Hepatic stellate cell (primary cell): ENCODE measurements around the gene RCN1.
A peak's percentile ranks its signal among the peaks of the same experiment; 100 is the strongest.
"Not testable (repeated sequence)": the region's sequence is repeated elsewhere in the genome, so short reads cannot be mapped to it uniquely, and the experiment has no call there.

Experiments
- DNase-seq: peaks from one replicate; pipeline ENCODE4 v3.0.0; 2011; ENCODE audit warnings: low spot score

RCN1 gene

DNA sequence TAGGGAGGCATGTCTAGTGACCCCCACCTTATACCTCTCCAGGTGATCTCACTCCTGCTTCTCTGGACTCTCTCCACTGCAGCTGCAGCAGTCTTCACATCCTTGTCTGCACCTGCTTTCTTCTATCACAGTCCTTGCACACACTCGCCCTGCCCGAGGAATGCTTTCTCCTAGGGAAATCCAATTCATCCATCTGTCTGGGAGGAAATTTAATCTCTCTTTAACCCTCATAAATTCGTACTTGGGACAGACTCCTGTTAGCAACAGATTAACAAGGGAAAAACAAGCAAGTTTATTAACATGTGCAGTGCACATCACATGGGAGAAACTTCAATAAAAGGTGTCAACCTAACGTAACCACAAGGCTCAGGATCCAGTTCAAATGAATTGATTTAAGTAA, 11.3 kb upstream of the RCN1 start:
- no peak for DNase-seq

DNA sequence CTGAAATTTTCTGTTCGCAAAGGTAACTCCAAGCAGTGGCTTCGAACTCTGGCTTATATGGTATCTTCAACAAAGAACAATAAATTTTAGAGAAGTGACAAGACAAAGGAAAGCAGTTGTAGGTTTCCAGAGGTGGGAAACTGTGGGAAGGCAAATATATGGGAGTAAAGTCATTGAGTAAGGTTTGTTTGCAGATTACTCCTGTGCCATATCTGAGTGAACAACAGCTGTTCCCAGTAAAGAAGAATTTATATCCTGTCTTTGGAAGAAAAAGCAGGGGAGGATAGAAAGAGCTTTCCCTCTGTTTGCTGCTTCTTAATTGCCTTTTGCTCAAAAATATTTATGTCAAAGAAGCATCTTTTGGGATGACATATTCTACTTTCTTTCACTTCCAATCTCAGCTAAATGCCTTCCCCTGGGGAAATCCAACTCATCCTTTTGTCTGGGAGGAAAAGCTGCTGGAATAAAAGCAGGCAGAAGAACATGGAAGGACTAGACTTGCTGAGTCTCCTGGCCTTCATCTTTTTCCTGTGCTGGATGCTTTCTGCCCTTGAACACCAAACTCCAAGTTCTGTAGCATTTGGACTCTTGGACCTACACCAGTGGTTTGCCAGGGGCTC, 10.4 kb upstream of the RCN1 start:
- DNase-seq = no peak

DNA sequence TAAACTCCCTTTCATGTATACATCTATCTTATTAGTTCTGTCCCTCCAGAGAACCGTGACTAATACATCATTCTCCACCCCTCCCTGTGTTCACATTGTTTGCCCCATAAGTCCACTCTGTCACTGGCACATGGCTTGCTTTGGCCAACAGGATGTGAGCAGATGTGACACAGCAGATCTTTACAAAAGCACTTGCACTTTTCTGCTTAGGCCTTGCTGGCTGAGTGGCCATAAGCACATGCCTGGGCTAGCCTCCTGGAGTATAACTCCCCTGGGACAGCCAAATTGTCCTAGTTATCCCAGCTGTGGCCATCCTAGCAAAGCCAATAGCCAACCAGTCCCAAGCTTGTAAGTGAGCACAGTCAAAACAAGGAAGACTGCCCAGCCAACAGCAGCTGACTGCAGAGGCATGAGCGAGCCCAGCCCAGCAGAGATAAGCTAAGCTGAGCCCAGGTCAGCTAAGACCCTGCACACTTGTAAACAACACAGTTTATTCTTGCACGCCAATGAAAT, 9.7 kb upstream of the RCN1 start:
- peak; percentile 21 for DNase-seq

DNA sequence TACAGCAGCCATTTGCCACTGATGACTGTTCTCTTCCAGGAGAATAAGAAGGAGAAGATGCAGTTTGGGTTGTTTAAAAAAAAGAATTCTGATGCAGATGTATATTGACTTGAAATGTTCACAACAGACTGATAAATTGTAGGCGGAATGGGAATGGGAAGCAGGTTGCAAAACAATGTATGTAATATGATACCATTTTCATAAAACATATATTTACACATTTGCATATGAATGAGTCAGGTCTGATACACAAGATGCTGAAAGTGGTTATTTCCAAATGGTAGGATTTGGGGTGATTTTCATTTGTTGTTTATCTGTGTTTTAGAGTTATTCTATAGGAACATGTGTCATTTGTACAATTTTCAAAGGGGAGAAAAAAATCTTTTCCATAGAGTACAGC, 9.0 kb upstream of the RCN1 start:
- DNase-seq = no peak

DNA sequence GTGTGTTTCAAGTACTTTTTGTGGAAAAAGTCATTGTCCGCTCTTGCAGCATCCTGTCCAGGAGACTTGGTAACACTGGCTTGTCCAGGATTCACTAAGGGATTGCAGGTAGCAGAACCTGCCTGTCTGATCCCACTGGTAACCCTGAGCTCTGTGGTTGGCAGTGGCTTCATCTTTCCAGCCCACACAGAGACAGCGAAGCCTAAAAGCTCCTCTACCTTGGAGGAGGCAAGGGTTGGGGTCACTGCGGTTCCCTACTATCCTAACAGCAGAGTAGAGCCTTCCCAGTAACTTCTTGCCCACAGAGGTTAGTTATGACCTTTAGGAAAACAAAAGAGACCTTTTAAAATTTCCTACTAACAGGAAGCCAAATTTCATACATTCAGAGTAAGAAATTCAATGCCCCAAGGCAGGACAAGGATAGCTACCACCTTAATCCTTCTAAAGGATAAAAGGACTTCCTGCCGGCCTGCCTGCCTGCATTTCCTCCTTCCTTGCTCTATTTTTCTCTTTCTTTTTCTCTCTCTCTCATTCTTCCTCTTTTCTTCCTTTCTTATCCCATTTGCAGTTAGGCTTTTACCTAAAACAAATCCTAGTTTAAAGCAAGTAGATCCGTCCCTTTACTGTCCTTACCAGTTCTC, 8.4 kb upstream of the RCN1 start:
- no peak for DNase-seq

DNA sequence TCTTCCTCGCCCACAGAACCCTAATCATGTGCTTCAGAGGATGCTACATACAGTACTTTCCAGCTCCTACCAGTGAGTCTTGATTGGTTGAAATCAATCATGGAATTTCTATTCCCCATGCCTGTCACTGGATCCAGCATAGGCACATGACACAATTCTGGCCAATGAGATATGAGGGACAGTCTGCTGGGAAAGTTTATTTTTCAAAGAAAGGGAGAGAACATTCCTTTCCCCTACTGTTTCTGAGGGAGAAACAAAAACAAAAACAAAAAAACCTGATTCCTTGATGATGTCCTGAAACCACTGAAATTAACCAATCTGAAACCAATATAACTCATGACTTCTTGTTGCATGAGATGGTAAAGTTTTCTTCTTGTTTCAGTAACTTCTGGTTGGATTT, 3.3 kb upstream of the RCN1 start:
- peak; percentile 67 for DNase-seq

DNA sequence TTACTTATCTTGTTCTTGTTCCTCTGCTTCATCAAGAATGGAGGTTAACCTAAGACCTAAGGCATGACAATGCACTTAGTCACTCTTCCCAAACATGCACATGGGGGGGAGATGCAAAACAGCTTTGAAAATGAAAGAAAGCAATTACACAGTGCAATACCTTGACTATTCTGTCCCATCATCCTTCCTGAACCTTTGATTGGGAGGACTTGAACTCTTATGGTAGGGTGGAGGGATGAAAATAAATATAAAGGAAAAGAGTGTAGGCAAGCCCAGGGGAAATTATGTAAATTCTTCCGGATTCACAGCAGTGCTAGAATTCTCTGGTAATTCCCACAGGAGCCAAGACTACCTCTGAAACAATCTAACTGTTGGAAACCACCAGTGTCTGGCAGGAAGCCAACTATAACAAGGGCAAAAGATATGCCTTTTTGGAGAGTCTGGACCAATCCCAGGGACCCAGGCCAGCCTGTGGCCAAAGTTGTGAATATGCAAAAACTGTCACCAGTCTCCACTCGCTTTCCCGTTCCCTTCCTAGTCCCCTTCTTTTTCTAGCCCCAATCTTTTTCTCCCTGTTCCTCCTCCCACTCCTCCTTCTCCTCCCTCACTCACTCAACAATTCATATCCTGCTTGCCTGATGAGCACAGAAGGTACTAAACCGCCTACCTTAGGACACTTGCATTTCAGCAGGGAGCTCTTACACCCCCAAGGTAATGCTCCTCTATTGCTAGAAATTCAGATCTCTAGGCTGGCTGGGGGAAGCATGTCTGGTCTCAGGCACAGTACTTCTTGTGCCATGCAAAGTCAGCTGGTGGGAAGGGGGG, 2.5 kb upstream of the RCN1 start:
- DNase-seq = peak; percentile 79

DNA sequence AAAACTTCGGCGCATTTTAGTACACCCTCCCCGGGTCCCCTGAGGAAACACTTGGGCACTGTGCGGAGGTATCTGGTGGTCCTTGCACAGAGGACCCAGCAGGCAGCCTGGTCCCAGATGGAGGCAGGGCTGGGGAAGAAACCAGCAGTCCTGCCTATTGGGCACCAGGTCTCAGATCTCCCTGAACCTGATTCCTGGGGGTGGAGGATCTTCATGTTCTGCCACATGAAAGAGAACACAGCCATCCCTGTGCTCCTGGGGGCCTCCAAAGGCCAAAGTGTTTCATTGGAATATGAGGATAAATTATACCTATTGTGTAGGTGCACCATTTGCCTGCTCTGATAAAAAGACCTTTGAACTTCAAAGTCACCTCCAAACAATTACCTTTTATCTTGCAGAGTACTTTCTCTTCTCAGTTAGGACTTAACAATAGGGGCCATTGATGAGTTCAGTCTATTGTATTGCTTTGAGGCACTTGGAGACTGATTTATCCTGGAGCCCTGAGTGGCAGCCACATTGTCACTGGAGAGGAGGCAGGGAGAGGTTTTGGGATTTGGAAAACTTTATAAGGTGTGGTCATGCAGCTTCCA, 1.8 kb downstream of the RCN1 start:
- no peak for DNase-seq

DNA sequence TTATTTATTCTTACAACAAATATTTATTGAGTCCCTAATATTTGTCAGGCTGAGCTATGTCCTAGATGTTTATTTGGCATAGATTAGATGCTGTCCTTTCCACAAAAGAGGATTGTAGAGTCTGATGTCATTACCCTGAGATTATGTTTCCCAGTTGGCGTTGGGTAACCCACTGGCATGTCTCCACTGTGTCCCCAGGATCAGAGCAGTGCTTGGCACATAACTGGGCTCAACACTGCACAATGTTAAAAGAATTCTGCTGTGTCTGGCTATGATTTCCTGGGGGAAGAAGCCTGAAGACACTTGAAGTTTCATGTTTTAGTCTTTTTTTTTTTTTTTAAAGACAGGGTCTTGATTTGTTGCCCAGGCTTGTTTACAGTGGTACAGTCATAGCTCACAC, 4.0 kb downstream of the RCN1 start:
- no peak for DNase-seq

DNA sequence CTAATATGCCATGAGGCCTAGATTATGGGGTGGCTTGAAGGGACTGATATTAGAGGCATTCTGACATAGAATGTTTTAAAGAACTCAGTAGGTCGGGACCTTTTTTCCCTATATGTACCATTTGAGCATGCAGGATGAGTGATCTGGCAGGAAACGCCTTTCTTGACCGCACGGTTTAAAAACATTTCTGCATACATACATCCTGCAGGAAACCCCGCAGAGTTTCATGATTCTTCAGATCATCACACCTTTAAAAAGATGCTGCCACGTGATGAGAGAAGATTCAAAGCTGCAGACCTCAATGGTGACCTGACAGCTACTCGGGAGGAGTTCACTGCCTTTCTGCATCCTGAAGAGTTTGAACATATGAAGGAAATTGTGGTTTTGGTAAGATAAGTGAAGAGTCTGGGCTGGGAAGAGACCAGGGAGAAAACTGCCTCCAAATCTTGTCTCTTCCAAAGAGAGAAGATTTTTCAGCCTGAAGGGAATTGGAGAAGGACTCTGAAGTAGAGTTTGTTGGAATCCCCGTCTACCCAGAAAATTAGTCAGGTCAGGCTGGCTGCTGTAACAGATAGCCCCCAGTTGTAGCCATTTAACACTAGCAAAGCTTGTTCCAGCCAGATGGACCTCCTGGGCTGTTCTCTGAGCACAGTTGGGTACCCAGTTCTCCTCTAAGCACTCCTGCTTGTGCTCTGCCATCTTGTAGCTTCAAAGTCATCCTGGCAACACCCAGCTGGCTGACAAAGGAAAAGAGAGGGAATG, 7.4 kb downstream of the RCN1 start:
- DNase-seq = no peak

DNA sequence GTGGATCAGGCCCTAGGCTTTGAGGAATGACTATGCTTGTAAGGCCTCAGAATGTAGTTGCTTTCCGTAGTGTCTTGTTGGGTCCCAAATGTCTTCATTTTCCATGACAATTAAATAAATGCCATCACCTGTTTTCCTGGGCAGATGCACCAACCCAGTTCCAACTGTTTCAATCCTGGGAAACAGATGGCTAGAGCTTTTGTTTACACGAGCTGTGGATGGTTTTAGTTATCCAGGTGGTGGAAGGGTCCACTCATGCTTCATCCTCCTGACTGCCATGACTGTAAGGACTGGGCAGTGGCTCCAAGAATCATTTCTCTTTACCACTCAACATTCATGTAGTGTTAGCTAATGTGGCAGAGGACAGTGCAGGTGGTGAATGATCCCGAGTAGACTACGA, 8.6 kb downstream of the RCN1 start:
- DNase-seq = no peak

DNA sequence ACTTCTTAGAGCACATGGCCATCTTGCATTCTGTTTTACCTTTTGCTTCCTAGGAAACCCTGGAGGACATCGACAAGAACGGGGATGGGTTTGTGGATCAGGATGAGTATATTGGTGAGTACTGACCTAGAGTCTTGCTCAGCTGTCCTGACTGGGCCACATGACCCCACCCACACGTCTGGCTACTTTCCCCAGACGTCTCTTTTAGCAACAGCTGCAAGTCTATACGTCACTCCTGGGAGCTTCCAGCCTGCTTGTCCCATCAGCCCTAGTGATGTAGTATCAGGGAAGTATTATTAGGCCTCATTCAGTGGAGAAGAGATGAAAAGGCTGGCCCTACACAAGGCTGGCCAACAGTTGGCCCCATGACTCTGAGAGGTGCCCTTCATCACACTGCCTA, 9.6 kb downstream of the RCN1 start:
- no peak for DNase-seq

DNA sequence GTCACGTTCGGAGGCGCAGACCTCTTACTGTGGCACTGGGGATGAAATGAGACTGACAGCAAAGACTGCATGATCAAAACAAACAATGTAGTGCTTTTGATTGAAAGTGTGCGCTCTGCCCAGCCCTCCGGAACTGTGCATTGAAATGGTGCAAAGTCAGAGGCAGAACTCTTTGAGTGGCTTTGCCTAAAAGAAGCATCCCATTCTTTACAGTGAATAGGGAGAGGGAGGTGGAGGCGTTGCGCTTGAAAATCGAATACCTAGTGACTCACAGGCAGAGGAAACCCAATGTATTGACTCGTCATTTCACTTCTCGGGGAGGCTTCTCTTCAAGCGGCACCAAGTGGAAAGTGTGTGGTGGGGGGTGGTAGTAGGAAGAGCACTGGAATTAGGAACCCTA, 10.9 kb downstream of the RCN1 start:
- no peak for DNase-seq

DNA sequence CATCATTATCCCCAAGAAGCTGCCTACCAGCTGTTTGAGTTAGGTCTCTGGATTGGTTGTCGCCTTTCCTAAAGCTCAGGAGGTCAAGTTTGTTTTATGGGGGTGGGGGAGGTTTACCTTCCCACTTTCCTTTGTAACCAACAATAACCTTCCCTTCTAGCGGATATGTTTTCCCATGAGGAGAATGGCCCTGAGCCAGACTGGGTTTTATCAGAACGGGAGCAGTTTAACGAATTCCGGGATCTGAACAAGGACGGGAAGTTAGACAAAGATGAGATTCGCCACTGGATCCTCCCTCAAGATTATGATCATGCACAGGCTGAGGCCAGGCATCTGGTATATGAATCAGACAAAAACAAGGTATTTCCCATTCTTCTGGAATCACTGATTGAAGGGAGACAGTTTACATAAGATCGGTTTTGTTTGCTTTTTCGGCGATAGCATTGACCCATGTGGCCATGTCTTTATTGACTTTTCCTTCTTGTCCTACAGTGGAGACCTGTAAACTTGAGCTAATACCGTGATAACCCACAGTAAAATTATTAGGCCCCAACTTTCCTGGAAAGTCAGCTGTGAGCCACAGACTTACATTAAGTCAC, 12.3 kb downstream of the RCN1 start:
- DNase-seq = not testable (repeated sequence)

DNA sequence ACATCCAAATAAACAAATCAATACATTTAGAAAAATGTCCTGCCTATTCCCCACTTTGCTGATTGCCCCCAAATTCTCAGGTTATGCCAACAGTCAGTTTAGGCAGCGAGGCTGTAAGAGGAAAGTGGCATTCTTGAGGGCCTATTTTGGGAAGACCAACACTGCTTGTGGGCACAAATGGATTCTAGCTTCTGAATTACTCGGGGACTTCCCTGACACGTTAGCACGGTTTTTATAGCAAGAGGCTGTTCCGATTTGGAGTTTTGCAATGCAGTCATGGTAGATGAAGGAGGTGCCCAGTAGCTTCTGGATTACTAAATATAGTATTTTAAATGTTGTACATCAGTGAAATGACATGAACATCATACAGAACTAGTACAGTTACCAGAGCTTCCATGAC, 13.1 kb downstream of the RCN1 start:
- no peak for DNase-seq

DNA sequence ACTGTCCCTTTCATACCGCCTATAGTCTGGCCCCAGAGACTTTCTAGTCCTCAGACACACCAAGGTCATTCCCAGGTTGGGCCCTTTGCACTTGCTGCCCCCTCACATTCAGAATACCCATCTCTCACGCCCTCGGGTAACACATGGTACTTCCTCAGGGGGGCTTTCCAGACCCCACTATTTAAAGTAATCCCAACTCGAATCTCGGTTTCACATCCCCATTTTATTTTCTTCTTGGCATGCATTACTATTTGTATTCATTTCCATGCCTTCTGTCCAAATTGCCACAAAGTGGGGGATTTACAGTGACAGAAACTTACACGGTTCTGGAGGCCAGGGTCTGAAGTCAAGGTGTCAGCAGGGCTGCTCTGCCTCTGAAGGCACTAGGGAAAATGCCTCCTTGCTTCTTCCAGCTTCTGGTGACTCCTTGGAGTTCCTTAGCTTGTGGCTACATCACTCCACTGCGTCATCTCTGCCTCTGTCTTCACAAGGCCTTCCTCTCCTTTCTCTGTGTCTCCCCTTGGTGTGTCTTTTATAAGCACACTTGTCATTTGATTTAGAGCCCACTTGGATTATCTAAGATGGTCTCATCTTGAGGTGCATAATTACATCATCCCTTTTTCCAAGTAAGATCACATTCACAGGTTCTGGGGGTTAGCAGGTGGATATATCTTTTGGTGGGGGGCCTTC, 15.1 kb downstream of the RCN1 start:
- DNase-seq = no peak

DNA sequence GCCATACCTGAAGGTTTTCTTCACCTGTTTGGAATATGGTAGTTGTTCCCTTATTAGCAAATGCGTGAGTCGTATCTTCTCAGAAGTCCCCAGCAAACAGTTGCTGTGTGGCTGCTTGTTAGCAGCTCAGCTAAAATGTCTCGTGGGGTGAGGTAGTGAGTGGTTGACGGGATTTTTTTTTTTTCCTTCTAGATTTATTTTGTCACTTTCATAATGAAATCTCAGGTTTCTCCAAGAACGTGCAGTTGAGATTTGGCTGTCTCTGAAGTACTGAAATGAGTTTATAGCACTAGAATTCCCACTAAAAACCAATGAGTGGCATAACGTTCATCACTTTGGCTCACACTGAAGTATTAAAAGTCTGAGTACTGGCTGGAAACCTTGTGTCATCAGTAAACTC, 16.8 kb downstream of the RCN1 start:
- DNase-seq = no peak

DNA sequence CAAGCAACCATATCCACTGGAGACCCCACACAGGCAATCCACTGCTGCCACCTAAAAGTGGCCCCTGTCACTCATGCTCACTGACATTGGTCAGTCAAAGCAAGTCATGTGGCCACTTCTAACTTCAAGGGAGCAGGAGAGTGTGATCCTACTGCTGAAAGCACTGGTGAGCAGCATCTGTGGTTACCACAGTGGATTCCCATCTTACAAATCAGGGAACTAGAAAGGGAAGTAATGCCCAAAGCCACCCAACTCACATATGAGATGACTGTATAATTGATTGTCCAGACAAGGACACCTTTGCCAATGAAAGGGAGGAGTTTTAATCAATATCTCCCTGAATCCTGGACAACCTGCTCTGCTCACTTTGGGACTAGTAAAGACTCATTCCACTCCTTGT, 17.7 kb downstream of the RCN1 start:
- no peak for DNase-seq

DNA sequence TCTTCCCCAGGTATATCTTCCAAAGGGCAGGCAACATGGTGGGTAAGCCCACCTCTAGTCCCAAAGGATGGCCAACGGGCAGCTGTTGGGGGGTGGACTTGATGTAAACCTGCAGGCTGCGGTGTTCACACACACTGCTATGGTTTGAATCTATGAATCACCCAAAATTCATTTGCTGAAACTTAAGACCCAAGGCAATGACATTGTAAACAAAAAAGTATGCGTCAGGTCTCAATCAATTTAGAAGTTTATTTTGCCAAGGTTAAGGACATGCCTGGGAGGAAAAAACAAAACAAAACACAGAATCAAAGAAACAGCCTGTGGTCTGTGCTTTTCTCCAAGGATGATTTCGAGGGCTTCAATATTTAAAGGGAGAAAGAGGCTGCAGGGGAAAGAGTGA, 18.3 kb downstream of the RCN1 start:
- DNase-seq = no peak

DNA sequence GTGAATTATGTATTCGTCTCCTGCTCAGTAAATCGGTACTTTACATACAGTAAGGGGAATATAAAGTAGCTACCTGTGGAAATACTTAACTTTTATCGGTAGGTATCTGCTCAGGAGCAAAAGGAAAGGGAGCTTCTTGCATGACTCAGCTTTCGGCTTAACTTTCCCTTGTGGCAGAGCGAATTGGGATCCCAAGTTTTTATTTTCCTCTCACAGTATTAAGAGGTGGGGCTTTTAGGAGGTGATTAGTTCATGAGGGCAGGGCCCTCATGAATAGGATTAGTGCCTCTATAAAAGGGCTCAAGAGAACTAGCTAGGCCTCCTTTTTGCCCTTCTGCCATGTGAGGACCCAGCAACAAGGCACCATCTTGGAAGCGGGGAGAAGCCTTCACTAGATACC, 18.7 kb downstream of the RCN1 start:
- DNase-seq = no peak

DNA sequence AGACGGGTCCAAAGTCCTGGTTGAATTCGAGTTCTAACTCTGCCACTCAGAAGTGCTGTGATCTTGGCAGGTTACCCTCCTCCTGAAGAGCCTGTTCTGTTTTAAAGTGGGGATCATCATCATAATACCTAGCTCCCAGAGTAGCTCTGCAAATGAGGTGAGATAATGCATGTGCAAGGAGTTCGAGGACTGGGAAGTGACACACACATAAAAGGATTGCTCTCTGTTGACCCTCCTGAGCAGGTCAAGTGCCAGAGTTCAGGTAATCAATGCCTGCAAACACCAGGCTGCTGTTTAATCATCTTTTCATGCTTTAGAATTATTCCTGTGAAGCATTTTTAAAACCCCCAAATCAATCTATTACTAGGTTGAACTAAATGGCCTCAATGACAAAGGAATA, 19.9 kb downstream of the RCN1 start:
- no peak for DNase-seq
